Parathyroid adenoma (tissue), 2 donors: ENCODE measurements around the gene CPEB2.

ENCODE experiments used
- H2AFZ ChIP-seq: fragments of 300-600 bp; sonication (generic); one replicate; pipeline ENCODE4 v1.7.0; 2017; ENCODE audit warnings: antibody characterized with exemption, mild to moderate bottlenecking
- H3K27ac ChIP-seq: fragments of 300-600 bp; sonication (generic); one replicate; pipeline ENCODE4 v1.7.0; 2017
- H3K27me3 ChIP-seq: fragments of 300-600 bp; sonication (generic); one replicate; pipeline ENCODE4 v1.7.0; 2017; ENCODE audit warnings: low read length; ENCODE audit not compliant: control insufficient read depth, insufficient read depth
- H3K36me3 ChIP-seq: fragments of 300-600 bp; sonication (generic); one replicate; pipeline ENCODE4 v1.7.0; 2017; ENCODE audit warnings: low read length; ENCODE audit not compliant: control insufficient read depth, insufficient read depth
- H3K4me1 ChIP-seq: fragments of 300-600 bp; sonication (generic); one replicate; pipeline ENCODE4 v1.7.0; 2017; ENCODE audit warnings: control low read depth
- H3K4me2 ChIP-seq: fragments of 300-600 bp; sonication (generic); one replicate; pipeline ENCODE4 v1.7.0; 2017; ENCODE audit warnings: low read length
- H3K4me3 ChIP-seq: fragments of 300-600 bp; sonication (generic); one replicate; pipeline ENCODE4 v1.7.0; 2017; ENCODE audit warnings: low read depth, low read length
- H3K79me2 ChIP-seq: fragments of 300-600 bp; sonication (generic); one replicate; pipeline ENCODE4 v1.7.0; 2017; ENCODE audit warnings: control low read depth
- H3K9ac ChIP-seq: fragments of 300-600 bp; sonication (generic); one replicate; pipeline ENCODE4 v1.7.0; 2017; ENCODE audit warnings: mild to moderate bottlenecking
- H3K9me3 ChIP-seq: fragments of 300-600 bp; sonication (generic); one replicate; pipeline ENCODE4 v1.7.0; 2017; ENCODE audit warnings: low read length; ENCODE audit not compliant: control insufficient read depth
- TF ChIP-seq, protein P1 (sequence below): fragments of 300-600 bp; sonication (generic); IDR thresholded peaks from one replicate; pipeline ENCODE4 v1.7.0; 2017; ENCODE audit warnings: antibody characterized with exemption, mild to moderate bottlenecking
- donor health status: primary hyperparathyroidism.

The CPEB2 gene

DNA sequence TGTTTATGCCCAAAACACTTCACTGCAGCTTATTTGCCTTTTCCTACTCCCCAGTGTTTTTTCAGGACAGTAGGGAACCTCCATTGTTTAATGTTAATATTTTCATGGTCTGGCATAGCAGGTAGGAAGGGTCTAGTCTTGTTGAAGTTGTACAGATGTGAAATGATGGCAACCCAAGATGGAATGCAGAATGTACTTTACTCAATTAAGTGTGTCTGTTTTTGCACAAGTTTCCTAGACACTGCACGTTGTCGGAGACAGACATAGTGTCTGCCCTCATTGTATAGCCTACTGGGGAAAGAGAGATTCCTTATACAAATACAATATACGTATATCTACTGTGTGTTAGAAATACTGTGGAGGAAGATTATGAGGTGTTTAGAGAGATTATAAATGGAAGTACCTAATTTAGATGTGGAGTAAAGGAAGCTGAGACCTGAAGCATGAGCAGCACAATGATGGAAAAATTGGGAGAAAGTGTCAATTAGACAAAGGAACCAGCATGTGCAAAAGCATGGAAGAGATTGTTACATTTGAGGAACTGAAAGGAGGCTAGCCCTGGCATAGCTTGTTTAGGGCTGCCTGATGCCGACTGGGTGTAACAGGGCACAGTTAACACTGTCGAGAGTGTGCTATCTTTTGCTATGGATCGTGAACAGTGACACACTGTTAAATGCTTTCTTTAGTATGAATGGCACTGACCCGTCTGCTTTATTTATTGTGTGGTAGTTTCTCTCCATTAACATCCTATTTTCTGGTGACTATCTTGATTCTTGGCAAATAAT lies 18.4 kb downstream of the CPEB2 start:
- Histone ChIP-seq H3K4me3 (no peak overlapping the region), H3K4me2 (peak overlapping the region; percentile 4), H3K27ac (no peak overlapping the region), H3K27me3 (no peaks in the 10 kb centered on the region), H3K4me1 (peaks cover 5% of the 10 kb centered on the region), H3K9ac (no peak overlapping the region), H3K36me3 (no peaks in the 10 kb centered on the region), H2AFZ (no peak overlapping the region), H3K79me2 (no peaks in the 10 kb centered on the region), H3K9me3 (no peaks in the 10 kb centered on the region)
- TF ChIP-seq, protein P1, sequence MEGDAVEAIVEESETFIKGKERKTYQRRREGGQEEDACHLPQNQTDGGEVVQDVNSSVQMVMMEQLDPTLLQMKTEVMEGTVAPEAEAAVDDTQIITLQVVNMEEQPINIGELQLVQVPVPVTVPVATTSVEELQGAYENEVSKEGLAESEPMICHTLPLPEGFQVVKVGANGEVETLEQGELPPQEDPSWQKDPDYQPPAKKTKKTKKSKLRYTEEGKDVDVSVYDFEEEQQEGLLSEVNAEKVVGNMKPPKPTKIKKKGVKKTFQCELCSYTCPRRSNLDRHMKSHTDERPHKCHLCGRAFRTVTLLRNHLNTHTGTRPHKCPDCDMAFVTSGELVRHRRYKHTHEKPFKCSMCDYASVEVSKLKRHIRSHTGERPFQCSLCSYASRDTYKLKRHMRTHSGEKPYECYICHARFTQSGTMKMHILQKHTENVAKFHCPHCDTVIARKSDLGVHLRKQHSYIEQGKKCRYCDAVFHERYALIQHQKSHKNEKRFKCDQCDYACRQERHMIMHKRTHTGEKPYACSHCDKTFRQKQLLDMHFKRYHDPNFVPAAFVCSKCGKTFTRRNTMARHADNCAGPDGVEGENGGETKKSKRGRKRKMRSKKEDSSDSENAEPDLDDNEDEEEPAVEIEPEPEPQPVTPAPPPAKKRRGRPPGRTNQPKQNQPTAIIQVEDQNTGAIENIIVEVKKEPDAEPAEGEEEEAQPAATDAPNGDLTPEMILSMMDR, result no peak

DNA sequence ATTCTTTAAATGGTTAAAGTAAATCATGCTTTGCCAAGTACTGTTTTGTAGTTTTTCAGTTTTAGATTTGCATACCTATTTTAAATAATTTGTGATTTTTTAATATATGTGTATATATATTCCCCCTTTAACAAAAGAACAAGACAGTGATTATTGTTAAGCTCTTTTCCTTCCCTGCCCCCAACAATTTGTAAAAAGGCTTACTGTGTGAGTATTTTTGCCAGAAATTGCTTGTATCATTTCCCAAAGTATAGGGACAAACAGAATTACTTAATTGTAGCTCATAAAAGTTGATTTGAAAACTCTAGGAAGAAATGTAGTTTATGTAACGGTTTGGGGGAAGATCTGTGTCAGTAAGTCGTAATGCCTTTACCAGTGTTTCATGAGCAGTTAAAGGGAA lies 19.0 kb downstream of the CPEB2 start:
- Histone ChIP-seq H3K27me3 (no peaks in the 10 kb centered on the region), H3K79me2 (no peaks in the 10 kb centered on the region), H3K4me3 (no peak overlapping the region), H3K9ac (no peak overlapping the region), H3K36me3 (no peaks in the 10 kb centered on the region), H3K9me3 (no peaks in the 10 kb centered on the region), H3K4me2 (peak overlapping the region; percentile 4), H3K27ac (no peak overlapping the region), H3K4me1 (peaks cover 5% of the 10 kb centered on the region), H2AFZ (no peak overlapping the region)
- TF ChIP-seq, protein P1, result no peak

DNA sequence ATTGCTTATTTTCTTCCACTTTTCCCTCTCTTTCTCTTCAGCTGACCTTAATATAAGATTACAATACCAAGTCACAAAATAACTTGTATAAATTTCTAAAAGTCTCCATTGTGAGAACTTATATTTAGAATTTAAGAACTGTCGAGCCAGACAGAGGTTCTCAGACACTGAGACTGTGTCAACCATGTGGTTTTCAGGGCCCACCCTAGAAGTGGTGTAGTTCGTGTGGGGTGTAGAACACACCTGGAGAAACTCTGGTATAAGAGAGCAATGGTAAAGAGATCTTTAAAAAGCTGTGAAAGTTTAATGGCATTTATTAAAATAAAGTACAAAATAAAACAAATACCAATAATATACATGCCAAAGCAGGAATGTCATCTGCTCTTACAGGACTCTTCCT lies 19.7 kb downstream of the CPEB2 start:
- TF ChIP-seq, protein P1, result no peak
- Histone ChIP-seq H3K4me2 (no peak overlapping the region), H3K27me3 (no peaks in the 10 kb centered on the region), H3K36me3 (no peaks in the 10 kb centered on the region), H3K9me3 (no peaks in the 10 kb centered on the region), H3K4me1 (peaks cover 5% of the 10 kb centered on the region), H3K9ac (no peak overlapping the region), H3K79me2 (no peaks in the 10 kb centered on the region), H3K27ac (no peak overlapping the region), H2AFZ (no peak overlapping the region), H3K4me3 (no peak overlapping the region)

DNA sequence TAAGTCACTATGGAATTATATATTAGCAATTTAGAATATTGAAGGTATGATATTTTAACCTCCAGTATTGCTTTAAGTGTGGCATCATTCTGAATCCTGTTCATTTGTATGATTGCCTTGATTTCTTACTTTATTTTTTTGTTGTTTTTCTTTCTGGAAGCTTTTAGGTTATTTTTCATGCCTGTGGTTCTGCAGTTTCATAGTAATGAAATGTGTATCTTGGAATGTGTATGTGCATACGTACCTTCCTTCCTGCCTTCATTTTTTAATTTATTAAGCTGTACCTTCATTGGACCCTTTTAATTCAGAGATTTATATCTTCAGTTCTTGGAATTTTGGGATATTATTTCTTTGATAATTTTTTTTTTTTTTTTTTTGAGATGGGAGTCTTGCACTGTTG lies 22.1 kb downstream of the CPEB2 start:
- Histone ChIP-seq H3K4me2 (no peak overlapping the region), H3K27ac (no peak overlapping the region), H3K9ac (no peak overlapping the region), H3K9me3 (no peaks in the 10 kb centered on the region), H3K4me1 (peaks cover 5% of the 10 kb centered on the region), H3K36me3 (no peaks in the 10 kb centered on the region), H2AFZ (no peak overlapping the region), H3K4me3 (no peak overlapping the region), H3K79me2 (no peaks in the 10 kb centered on the region), H3K27me3 (no peaks in the 10 kb centered on the region)
- TF ChIP-seq, protein P1, result no peak

DNA sequence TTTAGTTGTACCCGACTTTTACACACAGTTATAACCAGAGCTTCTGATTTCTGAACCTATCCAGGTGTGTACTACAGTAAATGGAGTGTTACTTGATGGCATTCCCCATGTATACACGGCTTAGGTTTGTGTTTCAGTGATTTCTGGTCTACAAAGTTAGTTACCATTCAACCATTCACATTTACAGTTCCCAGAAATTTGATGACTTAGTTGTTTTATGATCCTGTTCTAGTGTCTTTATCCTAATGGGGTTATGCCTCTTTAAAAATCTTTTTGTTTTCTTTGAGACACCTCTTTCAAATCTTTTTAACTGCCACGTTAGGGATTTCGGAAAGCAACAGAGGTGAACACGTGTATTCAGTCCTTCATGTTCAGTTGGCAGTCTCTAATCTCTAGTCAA lies 23.4 kb downstream of the CPEB2 start:
- H2AFZ ChIP-seq, result no peak overlapping the region
- H3K9ac ChIP-seq, result no peak overlapping the region
- H3K36me3 ChIP-seq, result no peaks in the 10 kb centered on the region
- peaks cover 5% of the 10 kb centered on the region for H3K4me1 ChIP-seq
- no peaks in the 10 kb centered on the region for H3K79me2 ChIP-seq
- H3K4me3 ChIP-seq, result no peak overlapping the region
- no peaks in the 10 kb centered on the region for H3K9me3 ChIP-seq
- TF ChIP-seq, protein P1, result no peak
- H3K4me2 ChIP-seq, result no peak overlapping the region
- no peaks in the 10 kb centered on the region for H3K27me3 ChIP-seq
- no peak overlapping the region for H3K27ac ChIP-seq
